Sigmoid colon (tissue), 7 donors: ENCODE data around the gene CD180. TPM values are rescaled to one million over a fixed set of nuclear protein-coding genes. Genes with fewer than 3 reads are reported as not detected.

ENCODE experiments used
- DNase-seq: peaks from one replicate; pipeline ENCODE4 v3.0.0-alpha.2; 2019
- H3K27ac ChIP-seq, 4 donors: fragments of 200-600 bp; sonication (generic); one replicate each; pipeline ENCODE4 v1.5.1; 2016 to 2019; ENCODE audit warnings: mild to moderate bottlenecking in 1 of 4
- H3K27me3 ChIP-seq, 3 donors: fragments of 200-600 bp; sonication (generic); one replicate each; pipeline ENCODE4 v1.5.1; 2019; ENCODE audit warnings: mild to moderate bottlenecking in 1 of 3
- H3K36me3 ChIP-seq, 4 donors: fragments of 200-600 bp; sonication (generic); one replicate each; pipeline ENCODE4 v1.5.1; 2016 to 2019
- H3K4me1 ChIP-seq, 4 donors: fragments of 200-600 bp; sonication (generic); one replicate each; pipeline ENCODE4 v1.5.1; 2017 to 2019
- H3K4me3 ChIP-seq, 4 donors: fragments of 200-600 bp; sonication (generic); one replicate each; pipeline ENCODE4 v1.5.1; 2017 to 2019; ENCODE audit warnings: mild to moderate bottlenecking in 2 of 4, moderate library complexity in 1 of 4
- H3K9me3 ChIP-seq, 4 donors: fragments of 200-600 bp in 3 of 4; sonication (generic) in 3 of 4; one replicate each; pipeline versions ENCODE4 v1.5.1 to v1.6.1; 2013 to 2019
- CTCF ChIP-seq, 4 experiments: fragments of 450-650 bp in 3 of 4; fragments of 200-600 bp in 1 of 4; IDR thresholded peaks; one replicate each; pipeline ENCODE4 v1.5.1; 2016 to 2019; ENCODE audit warnings: antibody characterized with exemption in 4 of 4, mild to moderate bottlenecking in 3 of 4, moderate library complexity in 2 of 4
- EP300 ChIP-seq, 4 donors: sonication (generic); formaldehyde crosslinking; IDR thresholded peaks; one replicate each; pipeline ENCODE4 v1.6.1; 2017; ENCODE audit warnings: antibody characterized with exemption in 4 of 4
- POLR2A ChIP-seq, 2 donors: fragments of 450-650 bp; IDR thresholded peaks; one replicate each; pipeline ENCODE4 v1.6.1; 2016; ENCODE audit warnings: antibody characterized with exemption in 2 of 2, mild to moderate bottlenecking in 2 of 2, moderate library complexity in 2 of 2
- POLR2AphosphoS5 ChIP-seq, 4 donors: sonication (generic); formaldehyde crosslinking; IDR thresholded peaks; one replicate each; pipeline ENCODE4 v1.6.1; 2017; ENCODE audit warnings: antibody characterized with exemption in 4 of 4
- whole genome bisulfite sequencing, 2 donors: extraction: QIAGEN DNeasy Blood & Tissue Kit; methylation state at CpG; one replicate each; pipeline ENCODE4 v1.1.7; 2013; 5-methylcytosine and 5-hydroxymethylcytosine counted together
- intact Hi-C: fragments of 100-400 bp; cut with DNase I; formaldehyde crosslinking; loops from one replicate; pipeline ENCODE4 v1.15.1; 2023
- polyA plus RNA-seq, 3 donors: library from polyadenylated mRNA; stranded (reverse); fragments of 200-250 nt; gene quantifications; one replicate each; pipeline ENCODE4 v1.2.3, GENCODE V29; 2013
- total RNA-seq, 4 donors: library from RNA; depleted of rRNA; stranded (reverse); fragments of >200 nt; gene quantifications; one replicate each; pipeline ENCODE4 v1.1.0, GENCODE V29; 2016
- donor health status: healthy with polysubstance abuse.
- donor health status: Bipolar disorder and iron deficiency.
- donor health status: healthy.

Gene CD180
- total and polyA plus RNA-seq, 7 donors = 0.55 to 3.5 (median 0.99) TPM

- peaks cover 13 to 38% (median 19%) of the 10 kb centered on the region in 4 donors for H3K36me3 ChIP-seq
- WGBS, 2 donors = 92 to 94% methylated on average over 33 of the region's 33 CpGs
- DNase-seq = no peak
- TF ChIP-seq CTCF (IDR thresholded peaks at IDR 0.05) = no peak
- intact Hi-C loops = loop anchor here (10.0 kb wide), 1 partner anchor 1121 kb away; no protein-coding TSS in a partner anchor
- H3K4me1 ChIP-seq = peaks cover 0 to 26% (median 22%) of the 10 kb centered on the region in 4 donors
- no peaks in the 10 kb centered on the region for H3K9me3 ChIP-seq
- no peaks in the 10 kb centered on the region for H3K27me3 ChIP-seq
- no peak overlapping the region for H3K4me3 ChIP-seq
- no peak overlapping the region for H3K27ac ChIP-seq
Observed at GRCh38 chr5:67163863-67164595, 32.6 kb downstream of the CD180 start.

- Histone ChIP-seq H3K36me3 (peaks cover 13 to 38% (median 19%) of the 10 kb centered on the region in 4 donors), H3K9me3 (no peaks in the 10 kb centered on the region), H3K4me1 (peaks cover 0 to 26% (median 22%) of the 10 kb centered on the region in 4 donors), H3K4me3 (no peak overlapping the region), H3K27me3 (no peaks in the 10 kb centered on the region), H3K27ac (no peak overlapping the region)
- no peak for DNase-seq
- WGBS, 2 donors = 96 to 97% methylated on average over 44 of the region's 44 CpGs
- TF ChIP-seq POLR2AphosphoS5 (IDR thresholded peaks at IDR 0.05) = no peak
- TF ChIP-seq POLR2A (IDR thresholded peaks at IDR 0.05) = no peak
- TF ChIP-seq EP300 (IDR thresholded peaks at IDR 0.05) = no peak
- no peak for TF ChIP-seq CTCF (IDR thresholded peaks at IDR 0.05)
- intact Hi-C loops = loop anchor here (10.0 kb wide), 1 partner anchor 1122 kb away; no protein-coding TSS in a partner anchor
Observed at GRCh38 chr5:67163231-67163756, 33.3 kb downstream of the CD180 start.

GRCh38 chr5:67161767-67162166, 34.8 kb downstream of the CD180 start:
- Histone ChIP-seq H3K27ac (peak overlapping the region in 2 of 4 donors; percentile 6 to 47), H3K4me1 (peaks cover 0 to 25% (median 20%) of the 10 kb centered on the region in 4 donors), H3K27me3 (no peaks in the 10 kb centered on the region), H3K36me3 (peaks cover 13 to 38% (median 19%) of the 10 kb centered on the region in 4 donors), H3K9me3 (no peaks in the 10 kb centered on the region), H3K4me3 (no peak overlapping the region)
- no peak for DNase-seq
- intact Hi-C loops = loop anchor here (10.0 kb wide), 1 partner anchor 1123 kb away; no protein-coding TSS in a partner anchor
- TF ChIP-seq CTCF (IDR thresholded peaks at IDR 0.05) (no peak), POLR2A (IDR thresholded peaks at IDR 0.05) (no peak), EP300 (IDR thresholded peaks at IDR 0.05) (no peak), POLR2AphosphoS5 (IDR thresholded peaks at IDR 0.05) (no peak)
- WGBS, 2 donors = 95% methylated on average over 5 of the region's 5 CpGs

GRCh38 chr5:67160985-67161384, 35.6 kb downstream of the CD180 start:
- DNase-seq = no peak
- peaks cover 0 to 18% (median 14%) of the 10 kb centered on the region in 4 donors for H3K4me1 ChIP-seq
- intact Hi-C loops = loop anchor here (10.0 kb wide), 1 partner anchor 1124 kb away; no protein-coding TSS in a partner anchor
- H3K36me3 ChIP-seq = peaks cover 13 to 42% (median 19%) of the 10 kb centered on the region in 4 donors
- WGBS, 2 donors = 69 to 75% methylated on average over 3 of the region's 3 CpGs
- H3K4me3 ChIP-seq = no peak overlapping the region
- H3K9me3 ChIP-seq = no peaks in the 10 kb centered on the region
- TF ChIP-seq EP300 (IDR thresholded peaks at IDR 0.05) (no peak), POLR2AphosphoS5 (IDR thresholded peaks at IDR 0.05) (no peak), CTCF (IDR thresholded peaks at IDR 0.05) (no peak)
- H3K27me3 ChIP-seq = no peaks in the 10 kb centered on the region
- H3K27ac ChIP-seq = peak overlapping the region in 3 of 4 donors; percentile 25 to 47 (median 27)
